Subcutaneous abdominal adipose tissue (tissue), 5 donors: ENCODE results near the gene TMEM117.

ENCODE experiments used
- H3K27ac ChIP-seq: one replicate; pipeline ENCODE4 v1.7.0; 2013; ENCODE audit warnings: low read depth, mild to moderate bottlenecking, inconsistent platforms, low read length, moderate library complexity
- H3K27me3 ChIP-seq, 5 donors: one replicate each; pipeline ENCODE4 v1.7.0; 2013; ENCODE audit warnings: low read length in 5 of 5, inconsistent platforms in 1 of 5; ENCODE audit not compliant: control insufficient read depth in 5 of 5, insufficient read depth in 4 of 5
- H3K36me3 ChIP-seq, 5 donors: one replicate each; pipeline ENCODE4 v1.7.0; 2013; ENCODE audit warnings: low read length in 5 of 5; ENCODE audit not compliant: control insufficient read depth in 5 of 5, insufficient read depth in 5 of 5
- H3K4me1 ChIP-seq, 5 donors: one replicate each; pipeline ENCODE4 v1.7.0; 2013; ENCODE audit warnings: low read length in 5 of 5, mild to moderate bottlenecking in 3 of 5, moderate library complexity in 1 of 5; ENCODE audit not compliant: control insufficient read depth in 5 of 5, insufficient read depth in 5 of 5
- H3K4me3 ChIP-seq, 5 donors: one replicate each; pipeline ENCODE4 v1.7.0; 2013; ENCODE audit warnings: low read length in 5 of 5, low read depth in 1 of 5
- H3K9ac ChIP-seq, 5 donors: one replicate each; pipeline ENCODE4 v1.7.0; 2013; ENCODE audit warnings: low read length in 5 of 5, mild to moderate bottlenecking in 4 of 5, moderate library complexity in 3 of 5
- H3K9me3 ChIP-seq, 5 donors: one replicate each; pipeline ENCODE4 v1.7.0; 2013; ENCODE audit warnings: low read length in 5 of 5; ENCODE audit not compliant: control insufficient read depth in 5 of 5
- donor health status: healthy.
- donor health status: healthy.
- donor health status: healthy.
- donor health status: healthy.
- donor health status: healthy.

TMEM117 gene

GRCh38 chr12:44428825-44429224 is 592.9 kb downstream of the TMEM117 start:
- Histone ChIP-seq H3K9me3 (no peaks in the 10 kb centered on the region), H3K4me3 (no peak overlapping the region), H3K36me3 (no peaks in the 10 kb centered on the region), H3K27me3 (no peaks in the 10 kb centered on the region), H3K27ac (no peak overlapping the region), H3K9ac (no peak overlapping the region), H3K4me1 (no peaks in the 10 kb centered on the region)

- Histone ChIP-seq H3K27ac (no peak overlapping the region), H3K4me3 (no peak overlapping the region), H3K27me3 (no peaks in the 10 kb centered on the region), H3K9me3 (no peaks in the 10 kb centered on the region), H3K4me1 (no peaks in the 10 kb centered on the region), H3K36me3 (no peaks in the 10 kb centered on the region), H3K9ac (no peak overlapping the region)
Measured at GRCh38 chr12:44431647-44432343, 595.9 kb downstream of the TMEM117 start.

GRCh38 chr12:44433659-44434058 is 597.8 kb downstream of the TMEM117 start:
- H3K9ac ChIP-seq: no peak overlapping the region
- H3K27ac ChIP-seq: no peak overlapping the region
- no peaks in the 10 kb centered on the region for H3K4me1 ChIP-seq
- H3K36me3 ChIP-seq: no peaks in the 10 kb centered on the region
- no peaks in the 10 kb centered on the region for H3K9me3 ChIP-seq
- H3K27me3 ChIP-seq: no peaks in the 10 kb centered on the region
- H3K4me3 ChIP-seq: no peak overlapping the region

- Histone ChIP-seq H3K27ac (no peak overlapping the region), H3K4me3 (no peak overlapping the region), H3K27me3 (no peaks in the 10 kb centered on the region), H3K9me3 (no peaks in the 10 kb centered on the region), H3K4me1 (no peaks in the 10 kb centered on the region), H3K36me3 (no peaks in the 10 kb centered on the region), H3K9ac (no peak overlapping the region)
Measured at GRCh38 chr12:44436756-44437155, 600.9 kb downstream of the TMEM117 start.
